SK-N-SH (cell line): ENCODE results near the gene RXFP3. TPM values are rescaled to one million over a fixed set of nuclear protein-coding genes. Genes with fewer than 3 reads are reported as not detected.

Experiments used
- CTCF ChIA-PET: fragments of 300-600, 350-600 bp; formaldehyde crosslinking; extraction: SDS; loops from one replicate; lab custom pipeline; 2021; lab: Yijun Ruan, JAX
- POLR2A ChIA-PET: fragments of 350-600 bp; sonication (Branson Sonifier 250); formaldehyde crosslinking; extraction: SDS; loops from one replicate; lab custom pipeline; 2020; ENCODE audit warnings: antibody characterized with exemption, inconsistent platforms; lab: Yijun Ruan, JAX
- DNase-seq: peaks from one replicate; pipeline ENCODE4 v3.0.0; 2012
- H2AFZ ChIP-seq: fragments of 200-600 bp; sonication (generic); 2 replicates; pipeline ENCODE4 v1.8.1; 2016; ENCODE audit warnings: antibody characterized with exemption, mild to moderate bottlenecking, low read depth
- H3F3A ChIP-seq: fragments of 200-600 bp; sonication (generic); replicated peaks from 2 replicates; pipeline ENCODE3; 2016; ENCODE audit warnings: antibody characterized with exemption, mild to moderate bottlenecking; ENCODE audit not compliant: insufficient read depth
- H3K27ac ChIP-seq, 2 experiments: fragments of 200-500 bp in 1 of 2; fragments of 200-600 bp in 1 of 2; sonication (Bioruptor generic) in 1 of 2; sonication (generic), shearing (Covaris generic) in 1 of 2; 2 replicates each; pipeline versions ENCODE4 v1.5.1 to v1.6.1; 2014 to 2016; ENCODE audit warnings: low read depth in 2 of 2, inconsistent platforms in 1 of 2, low read length in 1 of 2, mild to moderate bottlenecking in 1 of 2, mixed read lengths in 1 of 2
- H3K27me3 ChIP-seq: fragments of 200-600 bp; sonication (generic), shearing (Covaris generic); 2 replicates; pipeline ENCODE4 v1.6.1; 2016; ENCODE audit warnings: mixed run types; ENCODE audit not compliant: insufficient read depth
- H3K36me3 ChIP-seq, 2 experiments: fragments of 200-500 bp in 1 of 2; fragments of 200-600 bp in 1 of 2; sonication (Bioruptor generic) in 1 of 2; sonication (generic) in 1 of 2; replicated peaks in 1 of 2; 2 replicates each; pipeline versions ENCODE3 to v1.5.1; 2014 to 2016; ENCODE audit warnings: low read length in 1 of 2, mild to moderate bottlenecking in 1 of 2; ENCODE audit not compliant: insufficient read depth in 2 of 2, control insufficient read depth in 1 of 2
- H3K4me1 ChIP-seq, 2 experiments: fragments of 200-500 bp in 1 of 2; fragments of 200-600 bp in 1 of 2; sonication (Bioruptor generic) in 1 of 2; sonication (generic), shearing (Covaris generic) in 1 of 2; 2 replicates each; pipeline versions ENCODE4 v1.5.1 to v1.6.1; 2014 to 2016; ENCODE audit warnings: low read depth in 1 of 2, low read length in 1 of 2, mixed run types in 1 of 2; ENCODE audit not compliant: insufficient read depth in 2 of 2, control insufficient read depth in 1 of 2
- H3K4me2 ChIP-seq: fragments of 200-600 bp; sonication (generic), shearing (Covaris generic); 2 replicates; pipeline ENCODE4 v1.6.1; 2017; ENCODE audit warnings: mixed run types
- H3K4me3 ChIP-seq, 2 experiments: fragments of 200-500 bp in 1 of 2; fragments of 200-600 bp in 1 of 2; sonication (Bioruptor generic) in 1 of 2; sonication (generic), shearing (Covaris generic) in 1 of 2; 2 replicates each; pipeline versions ENCODE4 v1.5.1 to v1.8.1; 2014 to 2016; ENCODE audit warnings: low read depth in 2 of 2, inconsistent platforms in 1 of 2, low read length in 1 of 2, mild to moderate bottlenecking in 1 of 2, mixed read lengths in 1 of 2, moderate library complexity in 1 of 2
- H3K79me2 ChIP-seq: fragments of 200-600 bp; sonication (generic); 2 replicates; pipeline ENCODE4 v1.8.1; 2017; ENCODE audit warnings: mild to moderate bottlenecking; ENCODE audit not compliant: insufficient read depth
- H3K9ac ChIP-seq: fragments of 200-600 bp; sonication (generic); 2 replicates; pipeline ENCODE4 v1.6.1; 2017; ENCODE audit warnings: mixed run types
- H3K9me2 ChIP-seq: fragments of 200-600 bp; sonication (generic); 2 replicates; pipeline ENCODE4 v1.6.1; 2017; ENCODE audit warnings: mixed run types
- H3K9me3 ChIP-seq: fragments of 200-600 bp; sonication (generic); 2 replicates; pipeline ENCODE4 v1.6.1; 2017; ENCODE audit warnings: mixed run types, mild to moderate bottlenecking, moderate library complexity
- H4K20me1 ChIP-seq: fragments of 200-600 bp; sonication (generic); 2 replicates; pipeline ENCODE4 v1.6.1; 2017; ENCODE audit warnings: mild to moderate bottlenecking, mixed run types; ENCODE audit not compliant: insufficient read depth
- CHD2 ChIP-seq: fragments of 150-350 bp; IDR thresholded peaks from 2 replicates; pipeline ENCODE4 v1.6.1; 2018; ENCODE audit warnings: low read length; ENCODE audit not compliant: partially characterized antibody
- ELF1 ChIP-seq: IDR thresholded peaks from 2 replicates; pipeline ENCODE4 v1.4.0; 2012
- EP300 ChIP-seq, 2 experiments: IDR thresholded peaks; 2 replicates each; pipeline versions ENCODE4 v1.4.0 to v1.6.1; 2012; ENCODE audit warnings: borderline replicate concordance in 1 of 2, low read depth in 1 of 2, low read length in 1 of 2
- FOXJ3 ChIP-seq: sonication (generic); formaldehyde crosslinking; IDR thresholded peaks from 2 replicates; pipeline ENCODE4 v1.5.1; 2020; ENCODE audit warnings: mild to moderate bottlenecking, missing genetic modification reagents
- FOXM1 ChIP-seq: IDR thresholded peaks from 2 replicates; pipeline ENCODE4 v1.4.0; 2012; ENCODE audit warnings: low read depth, mild to moderate bottlenecking
- GATA2 ChIP-seq: sonication (generic); formaldehyde crosslinking; IDR thresholded peaks from 2 replicates; pipeline ENCODE4 v1.5.0; 2020; ENCODE audit warnings: mild to moderate bottlenecking, missing genetic modification reagents
- JUND ChIP-seq: IDR thresholded peaks from 2 replicates; pipeline ENCODE4 v1.4.0; 2012
- MEF2A ChIP-seq: IDR thresholded peaks from 2 replicates; pipeline ENCODE4 v1.4.0; 2012; ENCODE audit warnings: low read depth, borderline replicate concordance
- MXI1 ChIP-seq: IDR thresholded peaks from 2 replicates; pipeline ENCODE4 v1.6.1; 2012; ENCODE audit warnings: mild to moderate bottlenecking, low read depth, low read length, improper control_type of control experiment
- PBX3 ChIP-seq: IDR thresholded peaks from 2 replicates; pipeline ENCODE4; 2012
- POLR2AphosphoS5 ChIP-seq: IDR thresholded peaks from 2 replicates; pipeline ENCODE4 v1.6.1; 2012; ENCODE audit warnings: low read depth, low read length
- RAD21 ChIP-seq: IDR thresholded peaks from 2 replicates; pipeline ENCODE4 v1.6.1; 2012; ENCODE audit warnings: mild to moderate bottlenecking, low read length
- RCOR1 ChIP-seq: fragments of 150-350 bp; IDR thresholded peaks from 2 replicates; pipeline ENCODE4 v1.6.1; 2017; ENCODE audit warnings: antibody characterized with exemption, low read length
- RXRA ChIP-seq: IDR thresholded peaks from 2 replicates; pipeline ENCODE4 v1.4.0; 2012; ENCODE audit warnings: low read depth, mild to moderate bottlenecking, borderline replicate concordance
- SIN3A ChIP-seq: IDR thresholded peaks from 2 replicates; pipeline ENCODE4 v1.6.1; 2012; ENCODE audit warnings: low read depth, mild to moderate bottlenecking, low read length, moderate library complexity, borderline replicate concordance
- TEAD4 ChIP-seq: IDR thresholded peaks from 2 replicates; pipeline ENCODE4 v1.4.0; 2012; ENCODE audit warnings: mild to moderate bottlenecking, borderline replicate concordance; ENCODE audit not compliant: insufficient read depth
- ZBTB33 ChIP-seq: IDR thresholded peaks from 2 replicates; pipeline ENCODE4 v1.4.0; 2012; ENCODE audit warnings: low read depth, borderline replicate concordance
- WGBS: methylation state at CpG from one replicate; pipeline ENCODE4 v1.1.6; 2017; ENCODE audit warnings: low lambda C conversion rate; 5-methylcytosine and 5-hydroxymethylcytosine counted together
- polyA plus RNA-seq, 3 experiments: library from polyadenylated mRNA; depleted of rRNA; stranded (reverse); fragments of >200 nt; gene quantifications; 2 replicates each; pipeline ENCODE4 v1.2.3, GENCODE V29; 2012
- TF ChIP-seq, protein P1 (sequence below): fragments of 150-350 bp; IDR thresholded peaks from 2 replicates; pipeline ENCODE4 v1.6.1; 2017; ENCODE audit warnings: antibody characterized with exemption, low read length, low read depth, borderline replicate concordance

Gene RXFP3
- polyA plus RNA-seq, 1 of the 3 experiments (the other 2 are of a cell fraction): not detected

- CTCF ChIA-PET: no interaction called here
- 38% methylated on average over 2 of the region's 2 CpGs for WGBS
- TF ChIP-seq RXRA (no peak), TEAD4 (no peak), FOXJ3 (CRISPR knock-in tag) (no peak), MXI1 (no peak), RCOR1 (no peak), POLR2AphosphoS5 (no peak), PBX3 (no peak), JUND (no peak)
- TF ChIP-seq, protein P1, sequence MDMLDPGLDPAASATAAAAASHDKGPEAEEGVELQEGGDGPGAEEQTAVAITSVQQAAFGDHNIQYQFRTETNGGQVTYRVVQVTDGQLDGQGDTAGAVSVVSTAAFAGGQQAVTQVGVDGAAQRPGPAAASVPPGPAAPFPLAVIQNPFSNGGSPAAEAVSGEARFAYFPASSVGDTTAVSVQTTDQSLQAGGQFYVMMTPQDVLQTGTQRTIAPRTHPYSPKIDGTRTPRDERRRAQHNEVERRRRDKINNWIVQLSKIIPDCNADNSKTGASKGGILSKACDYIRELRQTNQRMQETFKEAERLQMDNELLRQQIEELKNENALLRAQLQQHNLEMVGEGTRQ: no peak
- TF ChIP-seq, all 33 proteins: peak for 0
- Histone ChIP-seq H4K20me1 (no peaks in the 10 kb centered on the region), H3K9me2 (no peaks in the 10 kb centered on the region), H3K27ac (no peak overlapping the region), H3K27me3 (no peaks in the 10 kb centered on the region; the same call in 1 of the 2 replicates), H2AFZ (no peak overlapping the region), H3K9me3 (no peaks in the 10 kb centered on the region), H3K36me3 (no peaks in the 10 kb centered on the region), H3K4me3 (no peak overlapping the region), H3K4me1 (peaks cover 0 to 7% of the 10 kb centered on the region in 2 experiments; a peak in 1 of 4 replicates), H3K9ac (no peak overlapping the region), H3K79me2 (no peaks in the 10 kb centered on the region), H3F3A (no peaks in the 10 kb centered on the region), H3K4me2 (no peak overlapping the region)
- DNase-seq: no peak
- POLR2A ChIA-PET: no interaction called here
Observed at GRCh38 chr5:33966805-33967204, 30.6 kb downstream of the RXFP3 start.

GRCh38 chr5:33968211-33969005, 32.2 kb downstream of the RXFP3 start:
- H4K20me1 ChIP-seq: no peaks in the 10 kb centered on the region
- no peak overlapping the region for H3K4me3 ChIP-seq
- peak; percentile 41 for DNase-seq
- H3K79me2 ChIP-seq: no peaks in the 10 kb centered on the region
- H3K9ac ChIP-seq: no peak overlapping the region
- no peak overlapping the region for H2AFZ ChIP-seq
- no peaks in the 10 kb centered on the region for H3K36me3 ChIP-seq
- no peaks in the 10 kb centered on the region for H3F3A ChIP-seq
- no peak overlapping the region for H3K27ac ChIP-seq
- no peaks in the 10 kb centered on the region for H3K9me2 ChIP-seq
- H3K4me2 ChIP-seq: no peak overlapping the region
- no peaks in the 10 kb centered on the region for H3K9me3 ChIP-seq
- ChIA-PET POLR2A (no interaction called here), CTCF (interaction anchor here (2.3 to 2.8 kb wide), 2 partner anchors 10 to 533 kb away, joined by 8 to 15 read pairs; no protein-coding TSS in a partner anchor)
- WGBS: 42% methylated on average over 3 of the region's 3 CpGs
- TF ChIP-seq RCOR1: no peak
- no peak for TF ChIP-seq FOXJ3 (CRISPR knock-in tag)
- TF ChIP-seq, protein P1: no peak
- no peak for TF ChIP-seq ELF1
- TF ChIP-seq GATA2 (CRISPR knock-in tag): peak; percentile 60
- TF ChIP-seq CHD2: no peak
- no peak for TF ChIP-seq TEAD4
- 0 out of 4 replicates have a peak, but pooled peaks of 1 of the 2 experiments have one; percentile 21 for TF ChIP-seq EP300 (IDR thresholded peaks at IDR 0.05; ENCODE audit: borderline replicate concordance in 1 of 2, low read depth in 1 of 2, low read length in 1 of 2)
- TF ChIP-seq FOXM1: no peak
- TF ChIP-seq SIN3A: no peak
- TF ChIP-seq MEF2A: no peak
- TF ChIP-seq RAD21: no peak
- TF ChIP-seq ZBTB33: no peak
- H3K27me3 ChIP-seq: no peaks in the 10 kb centered on the region; the same call in 1 of the 2 replicates
- peaks cover 0 to 7% of the 10 kb centered on the region in 2 experiments; a peak in 1 of 4 replicates for H3K4me1 ChIP-seq
